ACHN (cell line): ENCODE results near the gene EMC1.
A peak's percentile ranks its signal among the peaks of the same experiment; 100 is the strongest.
"Not testable (repeated sequence)": the region's sequence is repeated elsewhere in the genome, so short reads cannot be mapped to it uniquely, and the experiment has no call there.

ENCODE experiments used
- DNase-seq: peaks from one replicate; pipeline ENCODE4 v3.0.0-alpha.2; 2015
- in situ Hi-C: cut with HindIII; loops from 2 replicates; pipeline ENCODE4 v1.10.0; 2017; ENCODE audit warnings: low sequenced_read_pairs, low pct_ligation_motif_present, low pct_unique_long_range_greater_than_20kb

Gene EMC1

GRCh38 chr1:19251305-19252196 is at the start of gene EMC1, which contains the start of gene MRTO4:
TSS of gene EMC1 (minus strand) at chr1:19251524. CDS start at chr1:19251509, 15 bp downstream.
TSS of gene MRTO4 (plus strand) at chr1:19251805. CDS start at chr1:19251836, 31 bp downstream.
- in situ Hi-C loops: no loop called here
- DNase-seq: peak; percentile 81

GRCh38 chr1:19300211-19300610 is 48.9 kb upstream of the EMC1 start:
- in situ Hi-C loops: no loop called here
- DNase-seq: no peak

DNA sequence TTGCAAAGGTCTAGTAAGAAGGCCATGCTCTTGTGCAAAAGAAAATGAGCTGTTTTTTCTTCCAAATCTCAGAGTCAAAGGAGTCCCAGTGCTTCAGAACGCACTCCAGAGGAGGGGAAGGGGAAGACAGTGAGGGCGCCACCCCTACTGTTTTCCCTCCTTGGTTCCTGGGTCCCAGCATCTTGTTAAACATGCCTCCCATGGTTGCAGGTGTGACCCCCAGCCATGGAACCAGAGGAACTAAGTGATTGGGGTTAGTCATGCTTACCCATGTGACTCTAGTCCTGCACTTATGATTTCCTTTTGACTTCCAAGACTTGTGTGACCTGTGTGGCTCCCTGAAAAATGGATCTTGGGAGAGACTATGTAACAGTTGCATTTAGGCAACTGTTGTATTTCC is 43.3 kb upstream of the EMC1 start:
- DNase-seq: no peak
- in situ Hi-C loops: no loop called here

GRCh38 chr1:19289244-19289643 is 37.9 kb upstream of the EMC1 start:
- in situ Hi-C loops: no loop called here
- no peak for DNase-seq

GRCh38 chr1:19288324-19289241 is 37.3 kb upstream of the EMC1 start, which contains the start of gene AKR7A3:
TSS of gene AKR7A3 (minus strand) at chr1:19288770. CDS start at chr1:19288709, 61 bp downstream.
- DNase-seq, in situ Hi-C loops: not testable (repeated sequence)

DNA sequence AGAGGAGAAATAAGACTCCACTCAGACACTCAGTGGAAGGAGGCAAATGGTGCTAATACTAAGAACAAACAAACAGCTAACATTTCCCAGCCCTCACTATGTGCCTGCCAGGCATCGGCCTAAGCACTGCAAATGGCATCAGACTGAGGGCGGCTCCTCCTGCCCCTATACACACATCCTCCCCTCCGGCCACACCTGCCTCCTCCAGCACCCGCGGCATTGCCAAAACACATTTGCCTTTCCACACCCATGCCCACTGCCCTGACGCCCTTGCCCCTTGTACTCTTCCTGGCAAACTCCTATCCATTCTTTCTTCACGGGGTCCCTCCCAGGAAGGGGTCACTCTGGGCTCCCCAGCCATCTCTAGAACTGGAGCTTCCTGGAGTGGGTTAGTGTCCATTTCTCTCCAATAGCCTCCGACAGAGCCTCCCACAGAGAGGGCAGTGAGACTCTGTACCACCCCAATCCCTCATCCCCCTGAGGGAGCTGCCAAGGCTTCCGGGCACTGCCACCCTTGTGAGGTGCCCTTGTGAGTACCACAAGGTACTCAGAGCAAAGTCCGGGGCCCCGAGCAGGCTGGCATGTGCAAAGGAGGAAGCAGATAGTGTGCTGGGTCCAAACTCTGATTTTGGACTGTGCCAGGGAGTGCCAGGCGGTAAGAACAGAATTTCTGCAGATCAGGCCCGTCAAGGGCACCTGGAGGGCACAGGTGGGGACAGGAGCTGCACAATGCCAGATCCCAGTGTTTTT is 36.3 kb upstream of the EMC1 start:
- DNase-seq: no peak
- in situ Hi-C loops: no loop called here

- in situ Hi-C loops, DNase-seq: not testable (repeated sequence)
Observed at GRCh38 chr1:19285807-19286206, 34.5 kb upstream of the EMC1 start.

- DNase-seq, in situ Hi-C loops: not testable (repeated sequence)
Observed at GRCh38 chr1:19285366-19285765, 34.0 kb upstream of the EMC1 start.

DNA sequence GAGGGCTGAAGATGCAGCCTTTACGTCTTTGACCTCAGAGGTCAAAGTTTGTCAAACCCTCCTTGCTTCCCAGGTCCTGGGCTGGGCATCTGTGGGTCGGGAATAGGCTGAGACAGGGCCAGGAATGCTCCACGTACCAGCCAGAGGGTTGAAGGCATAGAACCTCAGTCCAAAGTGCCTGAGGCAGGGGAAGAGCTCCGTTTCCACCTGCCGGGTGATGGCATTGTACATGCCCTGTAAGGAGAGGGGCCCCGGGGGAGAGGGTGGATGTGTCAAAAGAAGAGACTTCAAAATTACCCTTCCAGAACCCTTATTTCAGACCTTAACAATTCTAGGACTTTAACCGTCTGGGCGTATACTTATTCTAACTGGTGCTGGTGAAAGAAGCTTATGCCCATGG is 33.6 kb upstream of the EMC1 start:
- in situ Hi-C loops: no loop called here
- DNase-seq: no peak

GRCh38 chr1:19283891-19284290 is 32.6 kb upstream of the EMC1 start:
- DNase-seq: no peak
- in situ Hi-C loops: no loop called here

- in situ Hi-C loops: no loop called here
- DNase-seq: no peak
Observed at GRCh38 chr1:19274636-19275035, 23.3 kb upstream of the EMC1 start.

DNA sequence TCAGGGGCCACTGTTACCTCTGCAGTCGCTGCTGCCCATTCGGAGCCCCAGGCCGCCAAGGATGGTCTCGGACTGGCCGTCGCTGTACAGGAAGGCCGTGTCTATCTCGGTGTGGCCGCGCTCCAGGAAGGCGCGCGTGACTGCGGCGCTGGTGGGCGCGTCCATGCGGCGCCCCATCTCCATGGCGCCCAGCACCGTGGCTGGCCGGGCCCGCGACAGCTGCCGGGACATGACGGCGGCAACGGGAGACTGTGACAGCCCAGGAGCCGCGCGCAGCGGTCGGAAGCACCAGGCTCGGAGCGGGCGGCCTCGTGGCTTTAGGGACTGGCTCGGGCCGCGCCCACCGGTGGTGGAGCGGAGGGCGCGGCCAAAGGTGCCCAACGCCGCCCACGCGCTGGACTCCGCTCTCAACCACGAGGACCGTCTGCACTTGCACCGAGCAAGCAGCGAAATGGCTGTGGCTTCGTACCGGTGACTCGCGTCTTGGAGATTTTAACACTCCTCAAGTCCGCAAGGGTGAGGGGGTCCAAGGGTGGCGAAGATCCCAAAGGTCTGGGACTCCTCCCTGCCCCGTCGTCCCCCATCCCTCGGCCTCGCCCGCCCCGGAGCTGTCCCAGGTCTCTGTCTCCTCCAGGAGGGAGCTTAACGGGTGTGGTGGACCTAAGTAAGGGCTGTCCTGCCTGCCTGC is 22.7 kb upstream of the EMC1 start:
- DNase-seq, in situ Hi-C loops: not testable (repeated sequence)

GRCh38 chr1:19273106-19273843 is 22.0 kb upstream of the EMC1 start:
- in situ Hi-C loops: no loop called here
- DNase-seq: no peak

GRCh38 chr1:19272064-19272463 is 20.7 kb upstream of the EMC1 start:
- in situ Hi-C loops: no loop called here
- DNase-seq: no peak

- DNase-seq, in situ Hi-C loops: not testable (repeated sequence)
Observed at GRCh38 chr1:19270343-19270730, 19.0 kb upstream of the EMC1 start.

GRCh38 chr1:19269427-19270342 is 18.4 kb upstream of the EMC1 start:
- in situ Hi-C loops, DNase-seq: not testable (repeated sequence)
